ENCODE data around the gene CCDC88B.

DNA sequence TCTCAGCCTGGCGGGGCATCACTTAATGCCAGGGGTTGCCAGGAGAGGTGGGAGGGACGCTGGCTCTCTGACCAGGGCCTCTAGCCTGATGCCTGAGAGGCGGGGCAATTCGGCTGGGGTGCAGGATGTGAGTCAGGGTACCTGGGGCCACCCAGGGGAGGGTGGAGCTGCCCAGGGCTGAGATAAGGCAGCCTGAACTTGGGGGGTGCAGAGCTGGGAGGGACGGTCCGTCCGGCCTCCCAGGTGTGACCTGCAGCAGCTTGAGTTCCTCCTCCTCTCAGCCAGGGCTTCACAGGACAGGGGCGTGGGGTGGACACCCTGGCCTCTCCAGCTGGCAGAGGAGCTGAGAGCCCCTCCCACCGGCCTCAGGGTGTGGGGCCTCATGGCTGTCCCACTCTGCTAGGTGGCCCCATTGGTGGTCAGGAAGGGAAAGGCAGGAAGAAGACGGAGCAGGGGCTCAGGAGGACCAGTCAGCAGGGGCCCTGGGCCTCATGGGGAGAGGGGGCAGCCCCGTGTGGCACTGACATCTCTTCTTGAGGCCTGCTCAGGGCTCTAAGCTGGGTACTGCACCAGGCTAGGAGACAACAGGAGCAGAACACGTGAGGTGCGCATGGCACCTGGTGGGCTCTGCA, 18.0 kb downstream of the CCDC88B start:
- TF ChIP-seq EGR1 (IDR thresholded peaks at IDR 0.05) (no peak; the same call in 1 of the 2 replicates), EP300 (IDR thresholded peaks at IDR 0.05; ENCODE audit: borderline replicate concordance) (no peak), TAF1 (IDR thresholded peaks at IDR 0.05; ENCODE audit: low read depth) (no peak)

All from Ishikawa (cell line).